ENCODE results near the gene WDR72. TPM values are rescaled to one million over a fixed set of nuclear protein-coding genes. Genes with fewer than 3 reads are reported as not detected.
A peak's percentile ranks its signal among the peaks of the same experiment; 100 is the strongest.

The WDR72 gene
- total RNA-seq, 3 donors from 2014 or later = 0.19 to 0.52 (median 0.41) TPM

- Histone ChIP-seq H3K4me1 (ENCODE audit: low read depth) (no peaks in the 10 kb centered on the region), H3K9me3 (no peaks in the 10 kb centered on the region), H3K36me3 (ENCODE audit: low read depth) (no peaks in the 10 kb centered on the region), H3K4me3 (no peak overlapping the region)
- DNase-seq (no peak), ATAC-seq (no peak)
- intact Hi-C loops (cut with DNase I, micrococcal nuclease) = no loop called here
- TF ChIP-seq CTCF (IDR thresholded peaks at IDR 0.05) = no peak
These were observed 38.0 kb downstream of the WDR72 start for GRCh38 chr15:53721334-53722087.

GRCh38 chr15:53716909-53717876 is 42.3 kb downstream of the WDR72 start:
- peak in 1 of 3 donors; percentile 20 for DNase-seq
- H3K4me3 ChIP-seq = no peak overlapping the region
- H3K9me3 ChIP-seq = no peaks in the 10 kb centered on the region
- intact Hi-C loops (cut with DNase I, micrococcal nuclease) = no loop called here
- no peak for ATAC-seq
- H3K4me1 ChIP-seq (ENCODE audit: low read depth) = no peaks in the 10 kb centered on the region
- no peak for TF ChIP-seq CTCF (IDR thresholded peaks at IDR 0.05)
- no peaks in the 10 kb centered on the region for H3K36me3 ChIP-seq (ENCODE audit: low read depth)

- no peak for TF ChIP-seq CTCF (IDR thresholded peaks at IDR 0.05)
- no peaks in the 10 kb centered on the region for H3K36me3 ChIP-seq (ENCODE audit: low read depth)
- intact Hi-C loops (cut with DNase I, micrococcal nuclease) = no loop called here
- ATAC-seq = no peak
- H3K4me3 ChIP-seq = no peak overlapping the region
- DNase-seq = no peak
- H3K9me3 ChIP-seq = no peaks in the 10 kb centered on the region
- no peaks in the 10 kb centered on the region for H3K4me1 ChIP-seq (ENCODE audit: low read depth)
These were observed 46.2 kb downstream of the WDR72 start for GRCh38 chr15:53713218-53713617.

- ATAC-seq (no peak), DNase-seq (no peak)
- Histone ChIP-seq H3K9me3 (no peaks in the 10 kb centered on the region), H3K36me3 (ENCODE audit: low read depth) (no peaks in the 10 kb centered on the region), H3K4me1 (ENCODE audit: low read depth) (no peaks in the 10 kb centered on the region), H3K4me3 (no peak overlapping the region)
- intact Hi-C loops (cut with DNase I, micrococcal nuclease) = no loop called here
- TF ChIP-seq CTCF (IDR thresholded peaks at IDR 0.05) = no peak
These were observed 48.6 kb downstream of the WDR72 start for GRCh38 chr15:53710906-53711305.

- H3K9me3 ChIP-seq = no peaks in the 10 kb centered on the region
- H3K4me1 ChIP-seq (ENCODE audit: low read depth) = no peaks in the 10 kb centered on the region
- H3K36me3 ChIP-seq (ENCODE audit: low read depth) = no peaks in the 10 kb centered on the region
- ATAC-seq (no peak), DNase-seq (no peak)
- intact Hi-C loops (cut with DNase I, micrococcal nuclease) = no loop called here
- no peak for TF ChIP-seq CTCF (IDR thresholded peaks at IDR 0.05)
- H3K4me3 ChIP-seq = no peak overlapping the region
These were observed 49.6 kb downstream of the WDR72 start for GRCh38 chr15:53709821-53710220.

Data from mucosa of descending colon (tissue), 3 donors.